GM12864 (cell line): ENCODE results near the gene TCF25.
A peak's percentile ranks its signal among the peaks of the same experiment; 100 is the strongest.
"Not testable (repeated sequence)": the region's sequence is repeated elsewhere in the genome, so short reads cannot be mapped to it uniquely, and the experiment has no call there.

Source experiments
- DNase-seq: peaks from one replicate; pipeline ENCODE4 v3.0.0-alpha.2; 2011; ENCODE audit warnings: low read depth
- H3K4me3 ChIP-seq: 2 replicates; pipeline ENCODE4 v1.5.1; 2011; ENCODE audit warnings: mild to moderate bottlenecking, low read depth, low read length, control low read depth
- CTCF ChIP-seq: IDR thresholded peaks from 2 replicates; pipeline ENCODE4 v1.5.1; 2011; ENCODE audit warnings: low read depth, mild to moderate bottlenecking, moderate library complexity, low read length, control low read depth, inconsistent platforms; ENCODE audit errors: missing control alignments

Gene TCF25

GRCh38 chr16:89873109-89873971, at the start of gene TCF25:
Gene TCF25, plus strand, starts transcription at chr16:89873592. Its CDS starts 76 bp downstream, at chr16:89873668.
- DNase-seq: no peak
- H3K4me3 ChIP-seq: peak within 1 kb of the TSS; percentile 95
- no peak for TF ChIP-seq CTCF

GRCh38 chr16:89823824-89824148, 49.6 kb upstream of the TCF25 start:
- H3K4me3 ChIP-seq, DNase-seq: not testable (repeated sequence)

- no peak for TF ChIP-seq CTCF
- no peak for DNase-seq
- no peak overlapping the region for H3K4me3 ChIP-seq
Measured at GRCh38 chr16:89826531-89827382, 46.6 kb upstream of the TCF25 start.

- no peak for TF ChIP-seq CTCF
- H3K4me3 ChIP-seq: no peak overlapping the region
- DNase-seq: no peak
Measured at GRCh38 chr16:89827383-89828198, 45.8 kb upstream of the TCF25 start.

GRCh38 chr16:89828199-89828869, 45.1 kb upstream of the TCF25 start, which contains the start of gene SPIRE2:
Gene SPIRE2, plus strand, starts transcription at chr16:89828475. Its CDS starts 76 bp downstream, at chr16:89828551.
- TF ChIP-seq CTCF: no peak
- H3K4me3 ChIP-seq: no peak within 1 kb of the TSS; the same call in 1 of the 2 replicates
- DNase-seq: no peak

GRCh38 chr16:89828870-89829629, 44.3 kb upstream of the TCF25 start:
- no peak overlapping the region for H3K4me3 ChIP-seq
- no peak for DNase-seq
- TF ChIP-seq CTCF: no peak
